OCI-LY1 (cell line): Measurements from ENCODE around the gene ABT1.

ENCODE experiments used
- H2AFZ ChIP-seq: fragments of 200-600 bp; sonication (generic), shearing (Covaris generic); 2 replicates; pipeline ENCODE4 v1.6.0; 2014; ENCODE audit warnings: antibody characterized with exemption, mild to moderate bottlenecking, low read length
- H3F3A ChIP-seq: fragments of 200-600 bp; sonication (generic), shearing (Covaris generic); 2 replicates; pipeline ENCODE4 v1.6.0; 2014; ENCODE audit warnings: mild to moderate bottlenecking, antibody characterized with exemption, low read length, moderate library complexity; ENCODE audit not compliant: insufficient read depth
- H3K27ac ChIP-seq: fragments of 200-600 bp; sonication (generic); 2 replicates; pipeline ENCODE4 v1.5.1; 2014; ENCODE audit warnings: low read length, mixed run types, mild to moderate bottlenecking, low read depth; ENCODE audit not compliant: poor library complexity, severe bottlenecking
- H3K27me3 ChIP-seq: fragments of 200-600 bp; sonication (generic); 2 replicates; pipeline ENCODE4 v1.6.0; 2014; ENCODE audit warnings: antibody characterized with exemption, mild to moderate bottlenecking, low read length, moderate library complexity; ENCODE audit not compliant: insufficient read depth
- H3K36me3 ChIP-seq: fragments of 200-600 bp; sonication (generic); 2 replicates; pipeline ENCODE4 v1.6.1; 2014; ENCODE audit warnings: mild to moderate bottlenecking, antibody characterized with exemption, low read length, moderate library complexity, mixed read lengths; ENCODE audit not compliant: insufficient read depth
- H3K4me1 ChIP-seq: fragments of 200-600 bp; sonication (generic); 2 replicates; pipeline ENCODE4 v1.5.1; 2014; ENCODE audit warnings: mild to moderate bottlenecking, low read length, moderate library complexity; ENCODE audit not compliant: insufficient read depth, severe bottlenecking
- H3K4me2 ChIP-seq: fragments of 200-600 bp; sonication (generic), shearing (Covaris generic); 2 replicates; pipeline ENCODE4 v1.6.1; 2014; ENCODE audit warnings: low read length
- H3K4me3 ChIP-seq: fragments of 200-600 bp; sonication (generic); 2 replicates; pipeline ENCODE4 v1.5.1; 2014; ENCODE audit warnings: low read length, low read depth, mild to moderate bottlenecking, mixed read lengths; ENCODE audit not compliant: poor library complexity, severe bottlenecking
- H3K79me2 ChIP-seq: fragments of 200-600 bp; shearing (Covaris generic); 2 replicates; pipeline ENCODE4 v1.6.1; 2016; ENCODE audit warnings: mixed run types, low read length, mixed read lengths; ENCODE audit not compliant: insufficient read depth
- H3K9ac ChIP-seq: fragments of 200-600 bp; sonication (generic), shearing (Covaris generic); 2 replicates; pipeline ENCODE4 v1.6.1; 2014; ENCODE audit warnings: mild to moderate bottlenecking, low read length, mixed read lengths
- H3K9me2 ChIP-seq: fragments of 200-600 bp; sonication (generic), shearing (Covaris generic); 2 replicates; pipeline ENCODE4 v1.6.1; 2014; ENCODE audit warnings: low read depth, mild to moderate bottlenecking, low read length, mixed read lengths
- H3K9me3 ChIP-seq: fragments of 200-600 bp; shearing (Covaris generic); 2 replicates; pipeline ENCODE4 v1.6.1; 2014; ENCODE audit warnings: low read length, mixed read lengths
- H4K20me1 ChIP-seq: fragments of 200-600 bp; sonication (generic), shearing (Covaris generic); 2 replicates; pipeline ENCODE4 v1.6.0; 2016; ENCODE audit warnings: mild to moderate bottlenecking, low read length; ENCODE audit not compliant: insufficient read depth
- CTCF ChIP-seq: fragments of 200-600 bp; sonication (generic), shearing (Covaris generic); IDR thresholded peaks from 2 replicates; pipeline ENCODE4 v1.5.1; 2017; ENCODE audit warnings: mild to moderate bottlenecking, antibody characterized with exemption, low read length, moderate library complexity, mixed read lengths
- EZH2 ChIP-seq: fragments of 200-600 bp; sonication (generic), shearing (Covaris generic); IDR thresholded peaks from 2 replicates; pipeline ENCODE4 v1.8.0; 2017; ENCODE audit warnings: borderline replicate concordance, mixed run types, mild to moderate bottlenecking, antibody characterized with exemption, low read length, moderate library complexity, mixed read lengths

The ABT1 gene

GRCh38 chr6:26552205-26552604 is 44.5 kb upstream of the ABT1 start:
- H3K4me2 ChIP-seq, result peak overlapping the region; percentile 92
- H3K79me2 ChIP-seq, result no peaks in the 10 kb centered on the region
- peak overlapping the region; percentile 72 for H3K4me3 ChIP-seq
- no peak overlapping the region for H3K9ac ChIP-seq
- no peaks in the 10 kb centered on the region for H3K27me3 ChIP-seq
- H3K4me1 ChIP-seq, result peaks cover 57% of the 10 kb centered on the region
- H3K9me2 ChIP-seq, result no peaks in the 10 kb centered on the region
- no peaks in the 10 kb centered on the region for H3K9me3 ChIP-seq
- H3K27ac ChIP-seq, result peak overlapping the region; percentile 6
- H4K20me1 ChIP-seq, result no peaks in the 10 kb centered on the region
- H3F3A ChIP-seq, result 0 out of 2 replicates have a peak, but pooled peaks cover 6% of the 10 kb centered on the region
- TF ChIP-seq CTCF (no peak), EZH2 (no peak)
- H2AFZ ChIP-seq, result peak overlapping the region; percentile 97; the same call in 1 of the 2 replicates
- no peaks in the 10 kb centered on the region for H3K36me3 ChIP-seq

- no peaks in the 10 kb centered on the region for H3K79me2 ChIP-seq
- peak overlapping the region; percentile 92 for H3K4me2 ChIP-seq
- H3K9ac ChIP-seq, result peak overlapping the region; percentile 74
- peak overlapping the region; percentile 72 for H3K4me3 ChIP-seq
- no peak for TF ChIP-seq CTCF
- no peak for TF ChIP-seq EZH2
- H3K36me3 ChIP-seq, result no peaks in the 10 kb centered on the region
- 0 out of 2 replicates have a peak, but pooled peaks cover 6% of the 10 kb centered on the region for H3F3A ChIP-seq
- peaks cover 57% of the 10 kb centered on the region for H3K4me1 ChIP-seq
- no peaks in the 10 kb centered on the region for H3K27me3 ChIP-seq
- no peaks in the 10 kb centered on the region for H3K9me2 ChIP-seq
- H3K9me3 ChIP-seq, result no peaks in the 10 kb centered on the region
- no peaks in the 10 kb centered on the region for H4K20me1 ChIP-seq
- H2AFZ ChIP-seq, result peak overlapping the region; percentile 97
- peak overlapping the region; percentile 6 for H3K27ac ChIP-seq
These were observed 44.0 kb upstream of the ABT1 start for GRCh38 chr6:26552640-26553188.

GRCh38 chr6:26553264-26553634 is 43.5 kb upstream of the ABT1 start:
- Histone ChIP-seq H3K27ac (peak overlapping the region; percentile 76), H3K4me2 (peak overlapping the region; percentile 92), H3K79me2 (no peaks in the 10 kb centered on the region), H4K20me1 (no peaks in the 10 kb centered on the region), H3K4me3 (peak overlapping the region; percentile 72), H3K9ac (peak overlapping the region; percentile 74), H2AFZ (peak overlapping the region; percentile 97), H3K4me1 (peaks cover 57% of the 10 kb centered on the region), H3K36me3 (no peaks in the 10 kb centered on the region), H3K9me3 (no peaks in the 10 kb centered on the region), H3K27me3 (no peaks in the 10 kb centered on the region), H3F3A (0 out of 2 replicates have a peak, but pooled peaks cover 6% of the 10 kb centered on the region), H3K9me2 (no peaks in the 10 kb centered on the region)
- TF ChIP-seq CTCF (no peak), EZH2 (no peak)
